Kidney (tissue), 14 donors: ENCODE data around the gene KCNQ1. TPM values are rescaled to one million over a fixed set of nuclear protein-coding genes. Genes with fewer than 3 reads are reported as not detected.
A peak's percentile ranks its signal among the peaks of the same experiment; 100 is the strongest.

ENCODE experiments used
- DNase-seq, 5 donors: peaks; one replicate each; pipeline ENCODE4 v3.0.0-alpha.2; 2013 to 2020
- FAIRE-seq: peaks from 2 replicates; lab custom pipeline; 2012; peaks lifted over from hg19 to GRCh38; lab: Jason Lieb, UNC
- H3K27ac ChIP-seq, 2 donors: one replicate each; pipeline ENCODE4 v1.7.0; 2013; ENCODE audit warnings: low read depth in 2 of 2, low read length in 2 of 2, inconsistent platforms in 1 of 2
- H3K27me3 ChIP-seq: one replicate; pipeline ENCODE4 v1.7.1; 2013; ENCODE audit warnings: low read length, inconsistent platforms; ENCODE audit not compliant: control insufficient read depth, insufficient read depth
- H3K36me3 ChIP-seq, 3 donors: one replicate each; pipeline versions ENCODE4 v1.7.0 to v1.7.1; 2013; ENCODE audit warnings: low read length in 3 of 3, control low read depth in 1 of 3, inconsistent platforms in 1 of 3; ENCODE audit not compliant: insufficient read depth in 3 of 3, control insufficient read depth in 2 of 3
- H3K4me1 ChIP-seq, 3 donors: one replicate each; pipeline versions ENCODE4 v1.7.0 to v1.7.1; 2013; ENCODE audit warnings: low read length in 3 of 3, inconsistent platforms in 1 of 3, low read depth in 1 of 3; ENCODE audit not compliant: control insufficient read depth in 2 of 3, insufficient read depth in 2 of 3
- H3K4me3 ChIP-seq, 3 donors: one replicate each; pipeline versions ENCODE4 v1.7.0 to v1.8.1; 2013; ENCODE audit warnings: low read length in 3 of 3, control low read depth in 1 of 3, inconsistent platforms in 1 of 3
- H3K9ac ChIP-seq, 3 donors: one replicate each; pipeline versions ENCODE4 v1.7.0 to v1.7.1; 2013; ENCODE audit warnings: low read length in 3 of 3, control low read depth in 1 of 3, inconsistent platforms in 1 of 3
- H3K9me3 ChIP-seq, 3 donors: one replicate each; pipeline versions ENCODE4 v1.7.0 to v1.7.1; 2013; ENCODE audit warnings: low read length in 3 of 3, control low read depth in 1 of 3, inconsistent platforms in 1 of 3; ENCODE audit not compliant: control insufficient read depth in 2 of 3, insufficient read depth in 1 of 3
- intact Hi-C: fragments of 100-400 bp; cut with DNase I; formaldehyde crosslinking; loops from one replicate; pipeline ENCODE4 v1.11.1; 2022
- polyA plus RNA-seq: library from polyadenylated mRNA; stranded (reverse); fragments of 350-450 nt; fragmentation: Illumina TruSeq; extraction: RNeasy Lipid Tissue Mini Kit (QIAGEN cat#74804); gene quantifications from one replicate; pipeline ENCODE4 v1.2.3, GENCODE V29; 2014; ENCODE audit warnings: low read depth, low replicate concordance; ENCODE audit not compliant: insufficient read depth
- total RNA-seq: library from RNA; stranded (reverse); fragmentation: NEBNext Ultra II Directional; extraction: Animal tissue kit (Norgen Biotek cat#: 25700); gene quantifications from one replicate; pipeline ENCODE4 v1.2.1, GENCODE V29; 2021
- TF ChIP-seq, protein P1 (sequence below): IDR thresholded peaks from 3 replicates; pipeline ENCODE4 v1.5.1; 2012; ENCODE audit warnings: mild to moderate bottlenecking, moderate library complexity, borderline replicate concordance; ENCODE audit not compliant: insufficient read depth; ENCODE audit errors: extremely low read depth
- donor health status: control.
- donor health status: control.
- donor health status: control.
- donor health status: control.
- donor health status: control.
- donor health status: DM: yes; HTN: yes; CAD: no.
- donor health status: Normal renal cell carcinoma (clear cell type).

Gene KCNQ1
- total and polyA plus RNA-seq, 2 donors from 2014 or later, result 45.5 to 49.4 TPM

GRCh38 chr11:2766166-2766565, 321.4 kb downstream of the KCNQ1 start:
- FAIRE-seq (no peak), DNase-seq (no peak)
- H3K9me3 ChIP-seq, result no peaks in the 10 kb centered on the region
- no peaks in the 10 kb centered on the region for H3K36me3 ChIP-seq
- TF ChIP-seq, protein P1, sequence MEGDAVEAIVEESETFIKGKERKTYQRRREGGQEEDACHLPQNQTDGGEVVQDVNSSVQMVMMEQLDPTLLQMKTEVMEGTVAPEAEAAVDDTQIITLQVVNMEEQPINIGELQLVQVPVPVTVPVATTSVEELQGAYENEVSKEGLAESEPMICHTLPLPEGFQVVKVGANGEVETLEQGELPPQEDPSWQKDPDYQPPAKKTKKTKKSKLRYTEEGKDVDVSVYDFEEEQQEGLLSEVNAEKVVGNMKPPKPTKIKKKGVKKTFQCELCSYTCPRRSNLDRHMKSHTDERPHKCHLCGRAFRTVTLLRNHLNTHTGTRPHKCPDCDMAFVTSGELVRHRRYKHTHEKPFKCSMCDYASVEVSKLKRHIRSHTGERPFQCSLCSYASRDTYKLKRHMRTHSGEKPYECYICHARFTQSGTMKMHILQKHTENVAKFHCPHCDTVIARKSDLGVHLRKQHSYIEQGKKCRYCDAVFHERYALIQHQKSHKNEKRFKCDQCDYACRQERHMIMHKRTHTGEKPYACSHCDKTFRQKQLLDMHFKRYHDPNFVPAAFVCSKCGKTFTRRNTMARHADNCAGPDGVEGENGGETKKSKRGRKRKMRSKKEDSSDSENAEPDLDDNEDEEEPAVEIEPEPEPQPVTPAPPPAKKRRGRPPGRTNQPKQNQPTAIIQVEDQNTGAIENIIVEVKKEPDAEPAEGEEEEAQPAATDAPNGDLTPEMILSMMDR, result no peak
- no peaks in the 10 kb centered on the region for H3K4me1 ChIP-seq
- no peak overlapping the region for H3K4me3 ChIP-seq
- H3K27ac ChIP-seq, result no peak overlapping the region
- H3K9ac ChIP-seq, result no peak overlapping the region
- intact Hi-C loops, result no loop called here
- no peaks in the 10 kb centered on the region for H3K27me3 ChIP-seq

- Histone ChIP-seq H3K36me3 (no peaks in the 10 kb centered on the region), H3K4me1 (no peaks in the 10 kb centered on the region), H3K27me3 (no peaks in the 10 kb centered on the region), H3K9ac (no peak overlapping the region), H3K27ac (no peak overlapping the region), H3K4me3 (no peak overlapping the region), H3K9me3 (no peaks in the 10 kb centered on the region)
- TF ChIP-seq, protein P1, result no peak
- intact Hi-C loops, result no loop called here
- no peak for FAIRE-seq
- DNase-seq, result no peak
Observed at GRCh38 chr11:2767071-2767470, 322.3 kb downstream of the KCNQ1 start.

DNA sequence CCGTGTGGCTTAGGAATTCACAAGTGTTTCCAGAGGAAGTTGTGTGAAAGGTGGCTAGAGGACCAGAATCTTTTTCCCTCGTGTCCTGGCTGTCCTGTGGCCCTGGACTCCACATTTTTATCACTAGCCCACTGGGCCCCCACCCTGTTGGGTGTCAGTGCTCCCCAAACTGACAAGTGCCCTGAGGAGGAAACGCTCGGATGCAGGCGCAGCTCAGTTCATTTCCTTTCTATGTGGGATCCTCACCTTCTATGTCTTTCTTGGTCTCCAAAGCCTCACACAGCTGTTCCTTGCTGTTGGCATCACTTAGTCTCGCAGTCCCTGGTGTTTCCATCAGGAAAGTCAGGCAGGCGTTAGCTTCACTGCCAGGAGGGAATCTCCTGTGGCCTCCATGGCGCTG, 323.0 kb downstream of the KCNQ1 start:
- H3K9me3 ChIP-seq, result no peaks in the 10 kb centered on the region
- TF ChIP-seq, protein P1, result no peak
- H3K4me3 ChIP-seq, result no peak overlapping the region
- no peak overlapping the region for H3K27ac ChIP-seq
- no peaks in the 10 kb centered on the region for H3K36me3 ChIP-seq
- FAIRE-seq (no peak), DNase-seq (peak in 2 of 5 donors; percentile 2 to 34)
- H3K27me3 ChIP-seq, result no peaks in the 10 kb centered on the region
- no peaks in the 10 kb centered on the region for H3K4me1 ChIP-seq
- intact Hi-C loops, result no loop called here
- H3K9ac ChIP-seq, result no peak overlapping the region
